HG03442 (cell line): ENCODE data around the gene MMS22L.

ENCODE experiments used
- ATAC-seq: cut with Tn5 transposase; IDR thresholded peaks from one replicate; pipeline ENCODE4 v1.9.1; 2021; ENCODE audit warnings: mild to moderate bottlenecking, moderate library complexity; ENCODE audit not compliant: unreplicated experiment

MMS22L gene

DNA sequence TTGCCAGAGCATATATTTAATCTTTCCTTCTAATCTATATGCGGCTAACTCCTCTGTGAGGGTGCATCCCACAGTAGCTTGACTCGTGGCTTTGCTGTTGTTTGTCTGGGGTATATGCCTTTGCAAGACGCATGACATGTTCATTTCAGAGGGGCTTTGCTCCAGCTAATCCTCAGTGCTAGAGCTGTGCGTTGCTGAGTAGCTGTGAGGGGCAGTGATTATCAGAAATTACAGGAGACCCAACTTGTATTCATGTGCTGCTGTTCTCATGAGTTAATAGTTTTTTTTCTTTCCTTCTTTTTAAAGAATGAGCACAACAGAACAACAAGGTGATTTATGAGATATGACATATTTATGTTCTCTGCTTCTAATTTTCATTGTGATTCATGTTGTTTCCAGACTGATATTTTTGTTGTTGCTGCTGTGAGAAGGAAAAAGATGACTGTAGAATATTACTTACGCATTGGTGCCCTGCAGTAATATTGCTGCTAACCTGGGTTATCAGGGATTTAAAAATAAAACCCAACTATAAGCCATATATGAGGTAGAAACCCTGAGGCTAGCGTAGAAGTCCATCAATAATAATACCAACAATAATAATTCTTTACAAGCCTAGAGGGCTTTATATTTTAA lies 190.2 kb downstream of the MMS22L start:
- no peak for ATAC-seq
